ENCODE measurements around the gene TBX18. TPM values are rescaled to one million over a fixed set of nuclear protein-coding genes. Genes with fewer than 3 reads are reported as not detected.

TBX18 gene
- total RNA-seq, 1 donor from 2014 or later = 18.1 TPM

DNA sequence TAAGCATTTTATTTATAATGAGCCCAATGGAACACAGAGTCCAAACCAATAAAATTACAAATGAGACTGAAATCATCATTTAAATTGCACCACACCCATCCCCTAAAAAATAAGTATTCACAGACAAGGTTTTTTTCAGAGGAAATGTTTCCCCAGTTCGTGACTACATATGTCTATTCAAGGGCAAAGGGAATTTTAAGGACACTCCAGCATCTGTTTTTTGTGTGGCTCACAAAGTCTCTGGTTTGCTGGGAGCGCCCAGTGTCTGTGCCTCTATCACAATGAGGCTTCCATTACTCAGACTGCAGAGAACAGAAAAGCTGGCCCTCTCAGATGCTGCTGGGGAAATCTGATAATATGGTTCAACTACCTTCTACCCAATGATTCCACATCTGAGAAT, 16.0 kb downstream of the TBX18 start:
- DNase-seq = no peak

DNA sequence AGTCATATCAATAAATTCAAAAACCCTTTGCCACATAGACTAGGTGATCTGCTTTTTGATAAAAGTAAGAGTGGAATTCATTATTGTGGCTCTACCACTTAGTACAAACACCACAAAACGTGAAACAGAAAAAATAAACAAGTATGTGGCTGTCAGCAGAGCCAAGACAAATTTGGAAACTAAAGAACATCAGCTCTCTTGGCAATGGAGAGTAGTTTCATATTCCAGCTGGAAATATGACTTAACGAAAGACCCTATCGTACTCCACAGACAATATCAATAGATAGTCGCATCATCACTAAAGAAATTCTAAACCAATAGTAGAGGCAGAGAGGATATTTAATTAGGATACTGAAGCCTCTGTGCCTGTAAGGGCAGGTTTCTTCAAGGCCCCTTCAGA, 20.8 kb downstream of the TBX18 start:
- no peak for DNase-seq

DNA sequence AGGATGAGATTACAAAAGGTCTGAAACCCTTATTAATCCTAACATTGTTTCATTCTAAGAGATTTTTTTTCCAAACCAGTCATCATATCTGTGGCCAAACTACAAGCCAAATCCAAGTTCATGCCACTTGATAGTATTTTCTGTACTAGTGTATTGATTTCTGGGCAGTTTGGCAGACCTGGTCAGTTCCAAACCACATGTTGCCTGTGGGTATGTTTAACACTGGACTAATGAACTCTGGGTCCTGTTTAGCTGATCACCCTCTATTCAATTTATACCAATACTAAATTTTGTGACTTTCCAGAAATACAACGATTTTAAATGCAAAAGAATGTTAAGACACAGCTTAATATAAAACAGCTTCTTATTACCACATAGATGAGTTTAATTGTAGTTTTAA, 24.0 kb downstream of the TBX18 start:
- no peak for DNase-seq

DNA sequence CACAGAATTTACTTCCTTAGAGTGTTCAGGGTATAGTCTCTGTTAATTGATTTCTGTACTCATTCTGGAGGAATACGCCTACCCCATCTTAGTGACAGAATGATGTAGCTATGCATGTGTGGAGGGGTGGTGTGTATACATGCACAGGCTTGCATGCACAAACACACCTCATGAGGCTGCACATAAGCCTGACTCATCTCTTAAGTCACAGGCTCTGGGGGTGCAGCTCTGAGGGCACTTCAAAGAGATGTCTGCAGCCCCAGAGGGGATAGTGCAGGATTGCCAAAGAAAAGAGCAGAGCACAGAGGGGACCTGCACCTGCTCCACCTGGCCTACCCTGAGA, 24.6 kb downstream of the TBX18 start:
- DNase-seq = no peak

DNA sequence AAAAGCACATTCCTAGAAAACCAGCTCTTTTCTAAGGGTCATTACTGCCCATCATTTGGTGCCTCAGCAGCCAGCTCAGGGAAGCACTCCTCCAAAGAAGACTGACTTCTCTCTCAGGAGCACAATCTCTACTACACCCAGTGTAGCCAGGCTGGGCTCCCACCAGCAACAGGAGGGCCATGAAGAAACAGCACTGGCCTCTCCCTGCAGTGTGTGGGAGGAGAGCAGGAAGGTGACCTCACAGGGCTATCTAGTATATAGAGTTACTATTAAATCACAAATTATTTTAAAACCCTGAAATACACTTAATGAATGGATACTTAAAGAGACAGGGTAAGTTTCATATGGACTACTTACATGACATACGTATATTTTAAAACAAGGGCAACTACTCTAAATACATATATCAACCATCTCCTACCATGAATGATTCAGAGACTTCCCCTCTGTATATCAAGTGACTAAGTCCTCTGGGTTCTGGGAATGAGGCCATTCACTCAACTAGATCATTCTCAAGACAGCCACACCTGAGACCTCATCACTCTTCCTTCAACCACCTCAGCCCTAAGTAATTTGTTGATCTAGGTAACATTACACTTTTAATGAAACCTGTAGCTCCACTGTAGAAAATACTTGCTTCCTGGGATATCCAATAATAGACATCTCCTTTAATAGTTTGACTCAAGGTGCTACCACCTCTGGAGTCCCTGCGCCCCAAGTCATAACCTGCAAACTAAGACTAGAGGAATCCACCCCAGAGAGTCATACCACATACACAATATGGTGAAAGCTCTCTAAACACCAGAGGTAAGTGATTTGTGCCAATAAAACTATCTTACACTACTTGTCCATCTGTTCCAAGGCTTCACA, 25.2 kb downstream of the TBX18 start:
- DNase-seq = no peak

DNA sequence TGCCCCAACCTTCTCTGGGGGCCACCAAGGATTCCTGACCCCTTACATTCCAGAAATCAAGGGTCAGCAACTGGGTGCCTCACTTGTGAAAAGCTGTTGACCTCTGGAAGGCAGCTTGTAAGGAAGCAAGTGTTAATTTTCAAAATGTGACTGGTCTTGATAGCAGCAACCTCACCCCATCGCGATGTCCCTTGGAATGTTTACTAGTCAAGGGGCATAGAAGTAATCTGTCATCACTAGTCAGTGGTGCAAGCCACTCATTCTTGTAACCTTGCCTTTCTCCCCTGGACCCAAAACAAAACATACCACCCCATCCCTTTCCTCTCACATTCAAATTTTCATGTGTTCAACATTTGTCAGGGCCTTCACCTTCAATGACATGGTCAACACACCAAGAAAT, 30.5 kb downstream of the TBX18 start:
- DNase-seq = no peak

DNA sequence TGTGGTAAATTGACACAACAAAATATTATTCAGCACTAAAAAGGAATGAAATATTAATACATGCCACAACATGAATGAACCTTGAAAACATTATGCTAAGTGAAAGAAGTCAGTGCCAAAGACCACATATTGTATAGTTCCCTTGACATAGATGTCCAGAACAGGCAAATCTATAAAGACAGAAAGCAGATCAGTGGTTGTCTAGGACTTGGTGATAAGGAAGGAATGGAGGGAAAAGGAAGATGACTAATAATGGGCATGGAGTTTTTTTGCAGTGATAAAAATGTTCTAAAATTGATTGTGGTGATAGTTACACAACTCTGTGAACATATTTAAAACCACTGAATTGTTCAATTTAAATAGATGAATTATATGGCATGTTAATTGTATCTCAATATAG, 32.5 kb downstream of the TBX18 start:
- no peak for DNase-seq

DNA sequence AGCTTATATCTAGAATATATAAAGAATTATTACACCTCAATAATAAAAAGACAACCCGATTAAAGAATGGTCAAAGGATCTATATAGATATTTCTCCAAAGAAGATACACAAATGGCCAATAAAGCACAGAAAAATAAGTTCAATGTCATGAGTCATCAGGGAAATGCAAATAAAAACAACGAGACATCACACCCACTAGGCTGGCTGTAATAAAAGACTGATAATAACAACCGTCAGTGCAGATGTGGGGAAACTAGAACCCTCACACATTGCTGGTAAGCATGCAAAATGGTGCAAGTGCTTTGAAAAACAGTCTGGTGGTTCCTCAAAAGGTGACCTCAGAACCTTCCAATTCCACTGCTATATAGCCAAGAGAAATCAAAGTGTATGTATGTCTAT, 33.0 kb downstream of the TBX18 start:
- DNase-seq = no peak

DNA sequence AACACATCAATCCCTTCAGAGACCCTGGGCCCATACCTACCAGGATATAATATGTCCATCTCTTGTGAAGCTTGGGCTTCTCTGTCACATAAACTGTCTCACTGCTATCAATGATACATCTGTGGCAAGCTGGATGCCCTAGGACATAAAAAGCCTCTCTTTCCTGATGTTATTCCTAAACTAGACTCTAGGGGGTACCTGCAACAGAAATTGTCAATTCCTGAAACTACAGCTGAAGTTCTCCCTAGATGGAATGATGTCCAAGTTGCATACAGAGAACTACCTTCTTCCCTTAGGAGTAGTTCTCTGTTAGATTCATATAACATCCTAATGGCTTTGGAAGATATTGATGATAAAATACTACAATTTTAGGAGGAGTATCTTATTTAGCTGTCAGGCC, 35.8 kb downstream of the TBX18 start:
- DNase-seq = no peak

DNA sequence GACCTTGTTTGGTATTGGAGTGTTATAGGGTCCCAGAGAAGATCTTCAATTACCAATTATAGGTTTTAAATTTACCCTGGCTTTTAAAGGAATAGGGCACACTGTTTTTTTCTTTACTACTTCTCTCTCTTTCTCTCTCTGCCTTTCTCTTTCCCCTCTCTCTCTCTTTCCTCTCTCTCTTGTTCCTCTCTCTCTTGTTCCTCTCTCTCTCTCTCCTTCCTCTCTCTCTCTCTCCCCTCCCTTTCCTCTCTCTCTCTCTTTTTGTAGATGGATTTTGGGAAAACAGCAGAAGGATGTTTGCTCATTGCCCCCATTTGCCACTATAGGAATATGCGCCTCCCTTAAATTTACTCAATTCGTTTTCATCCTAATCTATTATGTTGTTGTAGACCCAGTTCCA, 45.2 kb downstream of the TBX18 start:
- DNase-seq = no peak

DNA sequence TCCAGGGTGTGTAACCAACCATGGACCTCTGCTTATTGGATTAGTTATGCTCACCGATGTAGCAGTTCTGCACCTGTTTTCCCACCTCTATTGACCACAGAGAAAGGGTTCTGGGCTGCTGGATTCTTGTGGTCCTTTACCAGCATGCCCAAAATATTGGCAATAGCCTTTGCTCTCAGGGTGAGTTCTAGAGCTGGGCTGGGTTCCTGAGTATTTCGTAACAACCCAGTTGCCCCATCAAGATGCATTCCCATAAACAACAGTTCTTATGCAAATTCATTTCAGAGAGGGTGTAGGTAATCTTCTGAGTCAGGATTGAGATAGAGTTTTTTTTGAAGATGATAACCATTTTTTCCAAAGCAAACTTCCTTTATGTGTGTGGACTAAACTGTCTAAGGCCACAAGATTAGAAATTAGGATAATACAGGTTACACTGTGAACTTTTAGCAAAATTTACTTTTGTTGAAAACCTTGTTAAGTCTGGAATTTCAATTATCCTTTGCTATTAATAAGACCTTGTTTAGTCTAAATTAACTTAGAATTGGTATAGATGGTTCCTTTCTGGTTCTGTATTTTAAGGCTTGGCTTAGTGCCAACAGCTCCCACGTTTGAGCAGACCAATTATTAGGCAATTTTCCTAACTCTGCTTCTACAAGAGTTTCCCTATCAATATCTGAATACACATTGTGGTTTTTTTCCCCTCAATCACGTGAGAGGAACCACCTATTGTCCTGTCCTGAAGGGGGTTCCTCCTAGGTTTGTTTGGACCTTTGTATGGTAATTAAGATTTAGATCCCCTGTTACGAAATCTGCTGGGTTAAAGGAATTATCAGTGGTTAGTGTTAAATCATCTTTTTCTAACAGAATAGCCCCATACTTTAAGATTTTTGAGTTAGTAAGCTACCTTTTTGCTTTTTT, 46.1 kb downstream of the TBX18 start:
- DNase-seq = no peak

DNA sequence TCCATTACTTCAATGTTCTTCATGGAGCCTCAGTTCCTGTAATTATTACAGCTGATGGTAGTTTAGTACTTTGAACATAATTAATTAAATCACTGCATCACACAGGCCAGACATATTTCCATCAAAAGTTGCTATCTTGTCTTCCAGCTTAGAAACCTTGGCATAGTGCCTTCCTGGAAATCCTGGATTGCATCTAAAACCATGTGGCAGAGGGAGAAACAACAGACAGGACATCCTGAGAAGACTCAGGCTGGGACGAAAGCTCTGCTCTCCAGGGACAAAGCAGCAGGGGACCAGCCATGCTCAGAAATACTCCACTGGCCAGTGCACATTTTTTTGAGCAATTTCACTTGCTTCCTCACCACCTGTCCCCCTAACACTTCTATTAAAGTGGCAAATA, 55.3 kb downstream of the TBX18 start:
- DNase-seq = no peak

DNA sequence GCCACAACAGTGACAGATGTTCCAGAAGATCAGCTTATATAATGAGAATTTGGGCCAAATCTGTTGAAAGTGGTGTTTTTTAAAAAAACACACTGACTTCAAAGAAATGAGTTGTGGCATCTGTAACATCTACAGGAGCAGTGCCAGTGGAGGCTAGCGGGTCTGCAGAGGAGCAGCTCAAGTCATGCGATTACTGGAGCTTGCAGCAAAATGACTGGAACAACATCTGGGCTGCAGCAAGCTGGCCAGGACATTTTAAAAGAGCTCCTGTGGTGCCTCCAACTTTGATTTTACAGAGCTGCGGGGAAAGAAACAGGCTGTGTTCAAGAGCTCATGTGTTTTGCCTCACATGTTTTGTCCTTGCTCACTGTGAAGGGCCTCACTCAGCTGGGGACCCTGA, 57.2 kb downstream of the TBX18 start:
- peak; percentile 22 for DNase-seq

DNA sequence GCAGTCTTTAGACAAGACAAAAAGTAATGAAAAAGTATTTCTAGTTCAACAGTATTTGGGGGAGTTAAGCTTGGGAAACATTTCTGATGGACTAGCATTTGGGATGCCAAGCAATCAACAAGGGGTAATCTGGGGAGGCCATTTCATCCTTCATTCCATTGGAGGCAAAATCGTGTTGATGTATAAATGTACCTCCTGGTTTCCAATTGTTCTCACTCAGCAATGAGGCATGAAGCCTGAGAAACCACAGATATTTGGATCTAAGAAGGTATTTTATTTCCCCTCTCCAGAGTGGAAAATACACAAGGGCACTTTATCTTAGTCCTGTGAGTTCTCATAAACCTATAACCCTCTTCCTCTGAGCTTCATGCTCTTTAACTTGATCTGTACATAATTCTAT, 68.2 kb downstream of the TBX18 start:
- DNase-seq = no peak

DNA sequence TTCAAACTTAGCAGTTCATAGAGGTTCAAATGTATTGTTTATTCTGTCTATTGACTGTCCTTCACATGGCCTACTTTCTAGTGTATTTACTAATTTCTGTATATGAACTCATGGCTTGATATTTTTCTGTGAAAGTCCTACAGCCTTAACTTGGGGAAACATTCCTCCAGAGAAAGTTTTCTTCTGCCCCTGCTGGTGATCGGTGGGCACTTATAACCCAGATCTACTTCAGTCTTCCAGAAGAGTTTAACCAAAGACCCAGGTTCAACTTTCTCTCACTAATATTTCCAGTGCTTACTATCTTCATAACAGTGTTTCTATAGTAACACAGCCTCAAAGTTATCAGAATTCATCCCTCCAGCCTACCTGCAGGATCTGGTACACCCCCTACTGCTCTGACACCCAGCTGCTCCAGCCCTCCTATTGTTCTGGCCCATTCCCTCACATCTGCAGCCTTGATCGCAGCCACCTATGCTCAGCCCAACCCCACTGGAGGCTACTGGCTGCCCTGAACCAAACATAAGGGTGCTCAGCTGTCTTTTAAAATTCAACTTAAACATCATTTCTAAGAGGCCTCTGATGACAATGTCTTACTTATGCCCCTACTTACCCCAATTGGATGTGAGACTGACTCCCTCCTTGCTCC, 72.3 kb downstream of the TBX18 start:
- DNase-seq = no peak

DNA sequence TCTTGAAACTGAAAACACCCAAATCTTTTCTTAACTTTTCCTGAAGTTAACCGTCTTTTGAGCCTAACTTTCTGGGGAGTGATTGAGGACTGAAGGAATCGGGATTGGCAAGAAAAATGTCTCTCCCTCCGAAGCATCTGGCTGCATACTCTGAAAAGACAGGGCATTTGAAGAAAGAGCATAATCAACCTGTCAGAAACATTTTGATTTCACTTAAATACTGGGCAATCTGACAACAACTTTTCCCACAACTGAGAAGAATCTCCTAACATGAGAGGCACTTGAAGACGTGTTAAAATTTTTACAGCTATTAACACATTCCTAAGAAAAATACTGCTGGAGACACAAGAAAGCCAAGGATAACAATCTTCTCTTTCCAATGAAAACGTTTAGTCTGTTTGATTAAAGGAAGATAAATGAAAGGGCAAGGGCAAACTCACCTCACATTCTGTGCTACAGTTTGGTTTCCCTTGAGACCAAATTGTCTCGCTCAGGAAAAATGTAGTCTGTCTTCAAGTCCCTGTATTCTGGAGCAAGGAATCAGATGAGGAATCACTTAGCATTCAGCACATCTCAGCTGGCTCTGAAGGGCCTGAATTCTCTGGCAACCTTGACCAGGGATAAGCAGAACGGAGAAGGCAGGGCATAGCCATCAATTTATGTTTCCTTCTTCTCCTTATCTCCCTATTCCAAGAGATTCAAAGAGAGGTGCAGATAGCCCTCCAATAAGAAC, 76.1 kb downstream of the TBX18 start:
- DNase-seq = peak; percentile 20

DNA sequence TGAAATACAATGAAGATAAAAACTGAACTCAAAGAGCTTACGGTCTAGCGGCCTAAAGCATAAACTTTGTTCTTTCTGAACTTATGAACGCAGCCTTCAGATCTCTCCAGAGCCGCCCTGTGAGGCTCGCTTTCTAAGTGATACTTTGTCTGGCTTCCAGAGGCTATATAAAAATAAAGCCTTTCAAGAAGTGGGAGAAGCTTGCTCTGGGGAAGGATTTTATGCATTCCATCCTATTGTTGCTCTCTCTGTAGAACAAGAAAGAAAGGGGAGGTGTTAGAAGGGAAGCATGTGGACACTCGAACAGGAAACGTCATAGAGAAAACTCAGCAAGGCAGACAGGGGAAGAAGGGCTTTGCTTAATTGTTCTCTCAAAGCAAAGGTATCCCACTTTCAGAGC, 77.0 kb downstream of the TBX18 start:
- DNase-seq = peak; percentile 52

DNA sequence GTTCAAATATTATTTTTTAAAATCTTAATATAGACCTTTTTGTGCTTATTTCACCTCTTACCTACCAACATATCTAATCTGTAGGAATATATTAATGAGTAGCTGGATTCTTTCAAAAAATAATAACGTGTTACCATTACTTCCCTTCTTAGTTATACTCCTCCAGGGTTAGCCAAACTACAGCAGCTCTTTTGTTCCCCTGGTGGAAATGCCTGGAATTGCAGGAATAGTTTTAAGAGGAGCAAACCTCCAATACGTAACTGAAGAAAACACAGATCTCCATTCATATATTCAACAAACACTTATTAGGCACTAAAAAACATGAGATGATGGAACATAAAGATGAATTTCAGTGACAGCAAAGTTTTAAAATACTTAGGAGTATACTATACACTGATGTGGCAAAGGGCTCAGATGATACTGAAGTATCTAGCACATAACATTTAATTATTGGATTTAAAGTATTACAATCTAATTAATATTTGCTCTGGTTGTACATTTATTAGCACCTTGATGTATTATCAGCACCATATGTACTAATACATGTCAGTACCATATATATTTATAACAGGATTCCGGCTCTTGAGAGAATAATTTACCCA, 78.3 kb downstream of the TBX18 start:
- DNase-seq = no peak

DNA sequence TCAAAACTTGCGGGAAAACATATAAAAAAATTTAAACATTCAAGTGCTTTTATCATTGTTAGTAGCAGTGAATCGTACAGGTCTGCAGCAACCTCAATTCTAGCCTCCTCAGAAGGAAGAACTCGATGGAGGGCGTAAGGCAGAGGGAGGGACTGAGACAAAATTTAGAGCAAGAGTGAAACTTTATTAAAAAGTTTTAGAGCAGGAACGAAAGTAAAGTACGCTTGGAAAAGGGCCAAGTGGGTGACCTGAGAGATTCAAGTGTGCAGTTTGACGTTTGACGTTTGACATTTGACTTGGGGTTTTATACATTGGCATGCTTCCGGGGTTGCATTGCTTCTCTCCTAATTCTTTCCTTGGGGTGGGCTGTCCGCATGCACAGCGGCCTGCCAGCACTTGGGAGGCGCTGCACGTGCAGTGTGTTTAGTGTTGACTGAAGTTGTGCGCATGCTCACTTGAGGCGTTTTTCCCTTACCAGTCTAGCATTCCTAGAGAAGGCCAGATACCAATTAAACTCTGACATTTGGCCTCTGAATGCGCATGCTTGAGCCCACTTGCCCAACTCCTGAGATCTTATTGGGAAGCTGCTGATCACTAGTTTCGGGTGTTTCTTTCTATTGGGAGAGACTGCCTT, 82.6 kb downstream of the TBX18 start:
- no peak for DNase-seq

DNA sequence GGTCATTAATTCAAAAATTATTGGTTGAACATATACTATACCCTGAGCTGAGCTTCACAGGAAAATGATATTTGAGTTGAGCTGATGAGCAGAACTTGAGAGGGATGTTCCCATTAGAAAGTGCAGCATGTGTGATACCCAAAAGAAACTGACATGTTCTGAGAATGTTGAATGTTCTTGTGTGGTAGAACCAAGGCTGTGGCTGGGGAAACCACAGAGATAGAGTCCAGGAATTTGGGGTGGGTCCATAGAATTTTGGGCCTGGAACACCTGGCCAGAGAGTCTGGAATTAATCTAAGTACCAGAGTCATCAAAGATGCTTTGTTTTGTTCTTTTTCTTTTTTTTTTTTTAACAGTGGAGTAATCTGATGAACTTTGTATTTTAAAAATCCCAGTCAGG, 88.7 kb downstream of the TBX18 start:
- DNase-seq = no peak

DNA sequence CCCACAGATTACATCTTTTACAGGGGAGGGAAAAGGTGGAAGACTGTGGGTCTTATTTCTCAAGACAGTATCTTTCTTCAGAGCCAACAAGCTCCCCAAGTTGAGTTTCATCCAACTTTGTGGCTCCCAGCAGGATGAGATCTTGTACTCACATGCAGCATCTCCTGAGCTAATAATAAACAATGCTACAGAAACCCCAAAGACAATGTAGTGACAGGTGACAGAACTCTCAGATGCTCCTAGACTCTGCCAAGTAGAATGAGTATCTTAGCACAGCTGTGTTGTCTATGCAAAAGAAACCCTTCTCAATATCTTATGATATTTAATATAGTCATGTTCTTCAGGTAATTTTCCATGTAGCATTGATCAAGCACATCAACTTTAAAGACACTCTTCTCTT, 90.0 kb downstream of the TBX18 start:
- DNase-seq = no peak
